Activated CD8-positive, alpha-beta memory T cell treated with anti-CD3 and anti-CD28 coated beads, Interleukin-2, amount 50 U/mL, for 1 hour (primary cell): ENCODE measurements around the gene FTO.

Experiments
- DNase-seq: peaks from one replicate; pipeline ENCODE4 v3.0.0-alpha.2; 2020; ENCODE audit errors: extremely low read depth

The FTO gene

DNA sequence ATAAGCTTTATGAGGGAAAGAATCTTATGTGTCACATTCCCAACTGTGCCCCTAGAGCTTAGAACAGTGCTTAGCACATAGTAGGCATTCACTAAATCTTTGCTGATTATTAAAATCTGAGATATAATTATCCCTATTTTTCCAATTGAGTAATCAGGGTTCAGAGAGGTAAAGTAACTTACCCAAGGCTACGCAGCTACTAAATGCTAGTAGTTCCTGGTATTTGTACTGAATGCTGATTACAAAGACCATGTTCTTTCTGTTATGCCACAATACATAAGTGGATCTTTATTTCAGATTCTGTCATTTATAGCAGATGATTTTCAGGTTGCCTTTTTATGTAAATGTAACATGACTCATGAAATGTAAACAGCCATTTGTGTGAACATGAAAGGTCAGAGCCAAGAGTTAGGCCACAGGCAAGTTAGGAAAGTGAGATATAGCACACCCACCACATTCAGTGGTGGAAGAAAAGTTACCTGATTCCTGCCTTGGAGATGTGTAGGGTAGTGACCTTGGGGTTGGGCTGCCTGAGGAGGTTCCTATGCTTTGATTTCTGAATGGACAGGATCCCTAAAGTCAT, 77.2 kb downstream of the FTO start:
- no peak for DNase-seq

DNA sequence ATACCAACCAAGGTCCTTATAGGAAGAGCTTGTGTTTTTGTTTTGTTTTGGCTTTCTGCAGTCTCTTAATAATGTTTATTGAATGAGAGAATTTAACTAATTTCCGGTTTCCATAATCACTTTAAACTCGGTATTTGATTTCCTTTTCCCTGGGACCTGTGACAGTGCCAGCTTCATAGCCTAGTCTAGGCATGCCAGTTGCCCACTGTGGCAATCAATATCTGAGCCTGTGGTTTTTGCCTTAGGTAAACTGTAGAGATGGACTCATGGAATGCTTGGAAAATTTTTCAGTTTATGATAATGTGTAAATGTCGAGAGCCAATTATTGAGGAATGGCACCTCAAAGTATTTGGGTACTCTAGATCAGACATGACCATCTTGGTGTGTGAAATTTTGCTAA, 78.2 kb downstream of the FTO start:
- DNase-seq: no peak

DNA sequence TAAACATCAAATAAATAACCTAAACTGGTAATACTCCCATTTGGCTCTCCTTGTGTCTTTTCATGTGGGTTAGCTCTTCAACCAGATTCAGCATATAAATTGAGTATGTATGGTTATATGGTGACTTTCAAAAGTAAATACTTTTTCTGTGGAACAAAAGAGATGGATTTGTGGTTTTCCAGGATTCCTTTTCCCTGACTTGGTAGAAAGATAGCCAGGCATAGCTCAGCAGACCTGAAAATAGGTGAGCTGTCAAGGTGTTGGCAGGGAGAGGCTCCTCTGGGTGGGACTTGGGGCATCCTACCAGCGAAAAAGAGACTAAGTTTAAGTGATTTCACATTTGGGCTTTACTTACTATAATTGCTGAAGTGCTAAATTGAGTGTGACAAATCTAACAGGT, 80.3 kb downstream of the FTO start:
- DNase-seq: no peak

DNA sequence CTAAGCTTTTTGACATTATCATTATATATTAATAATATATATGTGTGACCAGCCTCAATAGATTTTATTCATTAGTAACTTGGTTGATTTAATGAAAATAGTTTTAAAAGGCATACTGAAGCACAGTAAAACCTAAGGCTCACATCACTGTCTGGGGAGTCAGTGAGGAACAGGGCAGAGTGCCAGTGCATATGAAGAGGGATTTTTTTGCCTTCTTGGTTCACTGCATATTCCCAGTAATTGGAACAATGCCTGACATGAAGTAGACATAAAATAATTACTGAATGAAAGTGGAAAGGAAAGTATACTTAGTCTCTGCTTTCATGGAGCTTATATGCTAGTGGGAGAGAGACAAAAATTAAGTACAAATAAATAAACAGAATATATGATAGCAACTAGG, 81.1 kb downstream of the FTO start:
- DNase-seq: no peak

DNA sequence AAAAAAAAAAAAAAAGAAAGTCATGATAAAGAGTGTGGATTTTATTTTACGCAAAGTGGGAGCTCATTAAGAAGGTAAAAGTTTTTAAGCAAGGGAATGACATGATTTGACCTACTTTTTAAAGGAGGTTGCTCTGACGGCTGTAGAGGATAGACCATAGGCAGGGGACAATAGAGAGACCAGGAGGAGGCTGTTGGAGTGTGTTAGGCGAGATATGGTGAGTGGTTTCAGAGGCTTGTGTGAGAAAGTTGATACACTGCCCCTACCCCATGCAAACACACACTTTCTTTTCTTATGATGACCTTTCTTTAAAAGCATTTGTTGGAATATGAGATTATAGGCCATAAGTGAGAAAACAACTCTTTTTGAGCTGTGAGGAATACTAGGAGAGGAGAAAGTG, 82.0 kb downstream of the FTO start:
- DNase-seq: no peak

DNA sequence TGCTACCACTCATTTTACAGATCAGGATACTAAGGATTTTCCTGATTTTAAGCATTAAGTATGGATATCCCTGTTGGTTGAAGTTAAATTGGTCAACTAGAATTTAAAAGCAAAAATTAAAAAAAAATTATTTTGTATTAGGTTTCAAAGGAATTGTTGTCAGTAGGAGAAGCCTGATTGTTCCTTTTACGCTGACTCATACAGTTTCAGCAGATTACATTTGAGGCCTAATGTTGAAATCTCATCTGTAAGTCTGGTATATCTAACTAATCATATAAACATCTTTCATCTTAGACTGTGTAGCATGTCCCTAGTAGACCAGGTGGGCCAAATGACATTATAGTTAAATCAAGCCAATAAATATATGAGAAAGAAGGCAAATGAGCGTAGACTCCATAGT, 83.5 kb downstream of the FTO start:
- DNase-seq: no peak

DNA sequence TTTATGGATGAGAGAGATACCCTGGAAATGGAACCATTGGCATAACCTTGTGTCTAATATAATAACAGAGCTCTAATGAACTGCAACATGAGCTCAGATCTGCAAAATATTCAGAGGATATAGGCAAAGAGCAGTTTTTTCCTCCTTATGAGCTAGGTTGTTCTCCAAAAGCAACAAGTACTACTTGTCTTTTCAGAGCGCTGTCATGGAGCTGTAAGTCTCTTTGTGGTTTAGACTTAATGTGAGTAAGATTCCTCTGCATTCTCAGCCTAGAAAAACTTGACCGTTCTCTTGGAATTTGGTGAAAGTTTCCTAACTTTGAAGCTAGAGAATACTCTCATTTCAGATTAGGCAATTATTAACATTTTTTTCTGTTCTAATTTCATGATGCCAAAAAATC, 85.2 kb downstream of the FTO start:
- no peak for DNase-seq

DNA sequence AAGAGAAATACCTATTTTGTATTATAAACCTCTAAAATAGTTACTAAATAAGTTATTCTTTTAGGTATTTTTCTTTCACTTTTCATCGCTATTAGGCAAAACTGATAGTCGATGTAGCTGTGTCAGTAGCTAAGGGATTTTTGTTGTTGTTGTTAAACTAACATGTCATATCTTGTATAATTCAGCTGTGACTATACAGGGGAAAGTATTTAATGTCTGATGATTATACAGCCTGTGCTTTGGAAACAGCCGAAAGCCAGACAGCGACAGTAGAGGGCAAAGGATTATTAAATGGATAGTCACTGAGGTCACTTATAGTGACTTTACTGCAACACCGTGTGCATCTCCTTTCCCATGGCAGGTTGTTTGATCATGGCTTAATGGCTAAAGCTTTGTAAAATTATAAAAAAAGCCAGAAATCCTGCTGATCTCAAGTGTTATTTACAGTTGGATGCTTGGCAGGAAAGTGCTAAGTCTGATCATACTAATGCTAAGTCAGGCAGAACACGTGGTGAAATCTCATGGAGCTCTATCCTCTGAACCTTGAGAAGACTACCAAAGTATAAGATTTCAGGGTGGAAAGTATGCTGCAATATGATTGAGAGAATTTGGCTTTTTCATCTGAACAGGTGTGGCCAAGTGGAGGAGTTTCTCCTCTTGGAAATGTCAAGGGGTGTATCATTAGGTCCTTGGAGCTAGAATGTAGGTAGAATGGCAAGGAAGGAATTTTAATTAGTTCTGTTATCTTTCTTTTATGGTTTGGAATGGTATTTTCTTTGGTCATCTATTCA, 88.4 kb downstream of the FTO start:
- DNase-seq: no peak

DNA sequence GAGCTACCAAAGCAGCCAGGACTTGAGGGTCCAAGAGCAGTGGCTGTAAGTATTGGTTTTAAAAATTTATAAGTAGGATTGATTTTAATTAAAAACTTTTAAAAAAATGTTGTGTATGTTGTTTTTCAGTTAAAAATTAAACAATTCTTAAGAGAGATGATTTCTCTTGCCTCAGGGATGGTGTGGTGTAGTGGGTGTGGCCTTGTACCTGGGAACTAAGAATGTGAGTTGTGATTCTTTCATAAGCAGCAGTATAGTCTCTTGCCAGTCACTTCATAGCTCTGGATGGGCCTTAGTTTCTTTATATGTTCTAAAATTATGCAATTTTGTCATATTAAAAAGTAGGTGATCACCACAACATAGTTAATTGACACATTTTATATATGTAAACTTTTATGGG, 99.5 kb downstream of the FTO start:
- DNase-seq: no peak

DNA sequence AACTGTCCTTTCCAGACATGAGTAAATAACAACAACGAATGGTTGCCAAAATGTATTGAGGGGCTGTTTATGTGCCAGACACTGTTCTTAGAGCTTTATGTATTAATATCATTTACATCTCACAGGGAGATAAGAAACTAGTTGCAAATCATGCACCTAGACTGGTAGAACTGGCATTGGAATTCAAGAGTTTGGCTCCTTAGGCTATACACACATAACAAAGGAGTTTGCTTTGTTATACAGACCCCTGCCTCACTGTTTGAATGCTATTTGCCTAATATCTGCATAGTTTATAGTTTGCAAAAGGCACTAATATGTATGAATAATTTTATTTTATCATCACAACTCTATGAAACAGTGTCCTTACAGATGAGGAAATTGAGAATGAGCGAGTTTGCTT, 100.0 kb downstream of the FTO start:
- DNase-seq: no peak

DNA sequence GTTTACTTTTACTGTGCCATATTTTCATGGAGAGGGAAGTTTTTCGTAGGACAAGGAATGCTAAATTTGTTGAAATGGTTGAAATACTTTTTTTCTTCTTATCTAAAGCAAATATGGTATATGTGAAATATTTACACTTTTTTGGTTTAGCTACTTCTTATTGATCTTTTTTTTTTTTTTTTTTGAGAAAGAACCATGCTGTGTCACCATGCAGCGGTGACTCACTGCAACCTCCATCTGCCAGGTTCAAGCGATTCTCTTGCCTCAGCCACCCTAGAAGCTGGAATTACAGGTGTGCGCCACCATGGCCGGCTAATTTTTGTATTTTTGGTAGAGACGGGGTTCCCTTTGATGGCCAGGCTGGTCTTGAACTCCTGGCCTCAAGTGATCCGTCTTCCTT, 100.5 kb downstream of the FTO start:
- no peak for DNase-seq

DNA sequence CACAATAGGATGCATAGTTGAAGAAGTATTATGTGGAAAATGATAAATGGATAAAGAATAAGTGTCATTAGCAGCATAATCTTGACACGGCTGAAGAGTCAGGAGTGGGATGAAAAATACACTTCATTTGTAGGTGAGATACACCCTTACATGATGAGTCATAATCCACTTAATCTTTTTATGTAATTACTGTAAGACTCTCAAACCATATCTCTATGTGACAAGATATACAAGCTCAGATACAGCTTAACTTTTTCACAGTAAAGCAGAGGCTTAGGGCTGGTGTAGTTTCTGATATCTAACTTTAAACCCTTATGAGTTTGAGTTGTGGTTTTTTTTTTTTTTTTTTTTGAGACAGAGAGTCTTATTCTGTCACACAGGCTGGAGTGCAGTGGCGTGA, 101.2 kb downstream of the FTO start:
- no peak for DNase-seq

DNA sequence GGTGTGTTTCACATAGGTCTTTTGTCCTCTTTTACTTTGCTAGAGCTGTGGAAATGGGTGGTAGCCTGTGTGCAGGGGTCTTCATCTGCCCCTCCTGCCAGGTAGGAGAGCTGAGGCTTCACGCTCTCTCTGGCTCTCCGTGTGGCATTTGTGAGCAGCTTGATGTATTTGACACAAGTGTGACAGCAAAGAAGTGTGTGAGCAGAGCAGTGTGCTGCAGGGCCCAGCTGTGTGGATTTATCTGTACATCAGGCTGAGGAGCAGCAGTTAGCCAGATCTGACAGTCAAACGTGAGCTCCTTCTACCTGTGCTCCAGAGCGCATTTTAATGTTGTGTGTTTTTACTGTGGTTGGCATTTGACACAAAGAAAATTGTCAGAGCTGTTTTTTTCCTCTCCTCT, 101.8 kb downstream of the FTO start:
- no peak for DNase-seq

DNA sequence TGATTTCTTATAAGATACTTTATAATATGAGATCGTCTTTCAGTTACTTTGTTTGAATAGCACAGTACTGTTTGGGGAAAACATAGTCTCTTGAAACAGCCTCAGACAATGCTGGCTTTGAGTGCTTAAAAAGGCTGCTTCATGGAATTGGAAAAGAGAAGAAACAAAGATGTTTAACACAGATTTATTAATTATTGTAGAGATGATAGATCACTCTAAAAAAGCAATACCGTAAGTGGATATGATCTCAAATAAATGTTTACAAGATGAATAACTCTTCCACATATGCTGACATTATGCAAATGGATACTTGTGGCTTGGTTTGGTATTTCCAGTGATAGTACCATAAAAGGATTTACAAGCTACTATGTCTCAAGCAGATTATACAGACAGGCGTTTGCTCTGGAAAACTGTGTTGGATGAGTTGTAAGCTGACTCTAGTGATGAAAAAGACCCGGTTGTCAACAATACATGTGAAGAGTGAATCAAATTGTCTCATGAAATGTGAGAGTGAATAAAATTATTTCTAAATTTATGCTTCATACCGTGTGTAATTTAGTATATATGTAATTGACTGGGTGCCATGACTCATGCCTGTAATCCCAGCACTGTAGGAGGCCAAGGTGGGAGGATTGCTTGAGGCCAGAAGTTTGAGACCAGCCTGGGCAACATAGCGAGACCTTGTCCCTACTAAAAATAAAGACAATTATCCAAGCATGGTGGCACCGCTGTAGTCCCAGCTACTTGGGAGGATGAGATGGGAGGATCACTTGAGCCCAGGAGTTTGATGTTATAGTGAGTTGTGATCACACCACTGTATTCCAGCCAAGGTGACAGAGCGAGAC, 105.4 kb downstream of the FTO start:
- DNase-seq: no peak

DNA sequence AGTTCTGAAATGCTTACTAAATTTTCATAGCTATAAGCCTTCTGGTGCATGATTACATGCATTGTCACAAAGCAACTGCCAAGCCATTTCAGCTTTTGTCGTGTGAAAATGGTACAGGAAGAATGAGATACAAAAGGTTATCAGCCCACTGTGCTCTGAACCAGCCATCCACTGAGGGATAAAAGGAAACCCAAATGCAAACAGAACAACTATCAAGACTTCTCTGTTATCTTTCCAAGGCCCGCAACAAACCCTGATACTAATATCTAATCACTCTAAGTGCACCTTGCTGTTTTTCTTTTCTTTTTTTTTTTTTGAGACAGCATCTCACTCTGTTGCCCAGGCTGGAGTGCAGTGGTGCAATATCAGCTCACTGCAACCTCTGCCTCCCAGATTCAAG, 109.0 kb downstream of the FTO start:
- DNase-seq: no peak

DNA sequence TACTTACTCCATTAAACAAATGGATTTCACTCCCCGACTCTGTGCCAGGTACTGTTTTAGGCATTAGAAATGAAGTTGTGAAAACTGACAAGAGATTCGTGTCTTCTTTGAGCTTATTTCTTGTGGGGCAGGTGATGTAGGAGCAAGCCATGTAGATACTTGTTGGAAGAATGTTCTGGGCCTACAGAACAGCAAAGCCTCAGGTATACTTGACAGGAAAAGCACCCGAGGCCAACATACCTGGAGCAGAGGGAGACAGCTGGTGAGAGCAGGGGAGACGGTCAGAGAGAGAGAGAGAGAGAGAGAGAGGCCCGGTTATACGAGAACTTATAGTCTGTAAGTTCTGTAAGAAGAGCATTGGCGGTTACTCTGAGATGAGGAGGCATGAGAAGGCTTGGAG, 110.8 kb downstream of the FTO start:
- no peak for DNase-seq

DNA sequence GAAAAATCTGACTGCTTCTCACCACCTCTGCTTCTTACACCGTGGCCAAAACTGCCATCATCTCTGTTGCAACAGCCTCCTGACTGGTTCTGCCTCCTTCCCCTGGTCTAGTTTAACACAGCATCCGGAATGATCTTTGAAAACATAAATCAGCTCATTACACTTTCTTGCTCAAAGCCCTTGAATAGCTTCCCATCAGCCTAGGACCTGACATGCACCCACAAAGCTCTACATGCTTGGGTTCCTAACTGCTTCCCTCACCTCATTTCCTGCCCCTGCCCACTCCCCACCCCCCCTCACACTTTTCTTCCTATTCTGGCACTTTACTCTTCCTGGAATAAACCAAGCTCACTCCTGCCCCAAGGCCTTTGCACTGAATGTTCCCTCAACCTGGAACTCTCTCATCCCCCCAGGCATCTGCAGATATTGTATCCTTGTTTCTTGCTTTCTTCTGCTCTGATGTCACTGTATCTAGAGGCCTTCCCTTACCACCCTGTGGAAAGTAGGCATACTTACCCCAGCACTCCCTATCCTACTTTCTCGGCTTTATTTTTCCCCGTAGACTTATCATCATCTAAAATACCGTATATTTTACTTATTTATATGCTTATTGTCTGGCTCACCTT, 112.4 kb downstream of the FTO start:
- DNase-seq: no peak

DNA sequence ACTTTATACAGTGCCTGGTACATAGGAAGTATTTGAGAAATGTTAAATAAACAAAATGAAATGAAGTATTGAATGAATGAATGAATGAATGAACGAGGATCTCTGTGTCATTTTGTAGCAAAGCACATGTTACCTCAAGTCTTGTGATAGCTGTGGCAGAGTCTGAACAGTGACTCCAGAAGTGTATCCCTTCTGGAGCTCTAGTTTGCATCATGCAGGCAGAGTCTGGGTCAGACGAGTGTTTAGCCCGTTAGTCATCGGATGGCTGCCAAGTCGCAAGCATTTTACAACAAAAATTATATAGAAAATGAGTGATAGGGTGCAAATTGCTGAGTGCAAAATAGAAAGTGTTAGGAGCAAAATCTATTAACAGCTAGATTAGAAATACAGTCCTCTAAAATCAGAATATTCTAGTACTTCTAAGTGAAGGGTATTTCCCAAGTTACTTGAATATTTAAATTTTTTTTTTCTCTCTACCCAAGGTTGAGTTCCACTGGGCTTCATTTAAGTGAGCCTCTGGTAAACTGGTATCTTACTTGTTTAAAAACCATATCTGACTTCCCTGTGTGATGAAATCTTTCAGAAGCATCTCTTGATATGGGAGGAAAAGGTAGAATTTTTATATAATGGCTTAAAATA, 113.3 kb downstream of the FTO start:
- no peak for DNase-seq

DNA sequence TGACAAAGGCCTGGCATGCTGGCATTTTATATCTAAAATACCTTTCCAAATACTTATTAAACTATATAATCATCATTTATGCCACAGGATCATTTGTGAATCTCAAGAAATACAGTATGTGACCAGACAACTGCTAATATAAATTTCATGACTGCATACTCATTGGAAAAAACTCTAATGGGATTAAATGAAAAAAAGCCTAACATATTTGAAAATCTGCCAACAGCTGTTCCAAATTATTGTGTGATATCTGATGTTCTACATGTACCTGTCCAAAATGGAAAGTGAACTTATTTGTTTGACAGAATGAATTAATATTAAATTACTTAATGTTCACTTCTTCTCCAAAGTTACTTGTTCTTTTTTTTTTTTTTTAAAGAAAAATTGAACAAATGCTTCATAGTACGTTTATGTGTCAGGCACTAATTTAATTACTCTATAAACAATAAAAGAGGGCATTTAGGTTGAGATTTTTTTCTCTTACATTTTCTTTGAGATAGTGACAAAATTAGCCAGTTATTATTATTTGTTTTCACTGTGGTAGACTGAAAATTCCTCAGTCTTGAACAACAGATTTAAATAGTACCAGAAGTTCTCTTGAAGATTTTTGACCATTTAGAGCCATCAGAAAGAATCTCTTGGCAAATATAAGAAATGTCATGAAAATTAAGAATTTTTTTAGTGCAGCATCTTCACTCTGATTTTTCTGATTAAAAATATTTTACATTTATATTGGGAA, 114.0 kb downstream of the FTO start:
- no peak for DNase-seq

DNA sequence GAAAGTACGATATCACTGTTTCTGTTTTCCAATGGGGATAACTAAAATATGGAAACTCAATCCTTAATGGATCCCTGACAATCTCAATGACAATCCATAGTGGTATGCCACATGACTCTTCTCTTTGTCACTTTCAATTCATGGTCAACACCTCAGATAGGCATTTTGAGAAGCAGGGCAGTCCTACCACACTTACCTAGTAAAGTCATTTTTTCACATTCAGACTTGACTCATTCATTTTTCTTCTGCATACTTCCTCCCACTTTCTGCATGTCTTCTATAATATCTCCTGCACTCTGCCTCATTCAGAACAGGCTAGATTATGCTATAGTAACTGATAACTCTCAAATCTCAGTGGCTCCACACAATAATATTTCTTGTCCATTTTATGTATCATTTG, 117.5 kb downstream of the FTO start:
- DNase-seq: no peak

DNA sequence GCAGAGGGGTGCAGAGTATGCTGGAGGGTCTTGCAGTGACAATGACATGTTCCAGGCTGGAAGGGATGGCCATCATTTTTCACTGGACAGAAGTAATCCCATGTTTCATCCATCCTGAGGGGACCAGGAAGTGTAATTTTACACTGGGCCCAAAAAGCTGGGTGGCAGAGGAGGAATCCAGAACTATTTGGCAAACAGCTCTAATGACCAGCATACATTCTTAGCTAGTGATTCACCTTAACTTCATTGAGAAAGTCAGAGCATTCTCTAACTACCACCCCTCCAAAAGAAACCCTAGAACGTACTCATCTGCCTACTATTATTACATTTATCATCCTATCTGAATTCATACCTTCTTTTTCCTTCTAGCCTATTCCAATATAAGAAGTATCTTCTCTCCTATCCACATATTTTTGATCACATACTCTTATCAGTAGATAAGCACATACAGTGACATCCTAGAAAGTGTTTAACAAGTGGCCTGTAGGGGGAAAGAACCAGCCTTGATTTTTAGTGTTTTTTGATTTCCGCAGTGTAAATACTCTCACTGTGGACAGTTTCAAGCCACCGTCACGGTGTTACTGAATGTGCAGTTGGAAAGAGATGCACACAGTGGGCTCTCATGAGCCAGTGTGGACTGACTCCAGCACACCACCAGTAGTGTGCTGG, 118.1 kb downstream of the FTO start:
- no peak for DNase-seq
